PC-9 (cell line): ENCODE results near the gene PPP2R2B. TPM values are rescaled to one million over a fixed set of nuclear protein-coding genes. Genes with fewer than 3 reads are reported as not detected.

Source experiments
- BruUV-seq: library from RNA; stranded (reverse); fragments of 400-500 nt; replicated peaks from 2 replicates; lab custom pipeline; 2021; lab: Mats Ljungman, UMichigan
- CTCF ChIA-PET: fragments of 300-600 bp; sonication (Branson Sonifier 250); formaldehyde crosslinking; loops from one replicate; lab custom pipeline; 2022; ENCODE audit warnings: antibody characterized with exemption; lab: Charles Lee
- POLR2A ChIA-PET: fragments of 300-600 bp; sonication (Branson Sonifier 250); formaldehyde crosslinking; loops from one replicate; lab custom pipeline; 2022; ENCODE audit warnings: antibody characterized with exemption; ENCODE audit not compliant: unreplicated experiment; lab: Charles Lee
- DNase-seq, 2 experiments: peaks; one replicate each; pipeline versions ENCODE4 v3.0.0 to v3.0.0-alpha.2; 2015 to 2022; ENCODE audit warnings: mixed read lengths in 1 of 2
- H2AFZ ChIP-seq: fragments of 200-600 bp; sonication (generic); 2 replicates; pipeline ENCODE4 v1.8.1; 2017; ENCODE audit warnings: antibody characterized with exemption
- H3F3A ChIP-seq: fragments of 200-600 bp; sonication (generic); 2 replicates; pipeline ENCODE4 v1.8.1; 2017; ENCODE audit warnings: antibody characterized with exemption, mild to moderate bottlenecking, low read depth; ENCODE audit not compliant: insufficient read depth
- H3K27ac ChIP-seq: fragments of 200-600 bp; sonication (generic); 2 replicates; pipeline ENCODE4 v1.6.1; 2016; ENCODE audit warnings: mixed run types
- H3K27me3 ChIP-seq: fragments of 200-600 bp; sonication (generic); 2 replicates; pipeline ENCODE4 v1.6.1; 2016; ENCODE audit warnings: low read depth, mixed run types; ENCODE audit not compliant: insufficient read depth
- H3K36me3 ChIP-seq: fragments of 200-600 bp; sonication (generic); 2 replicates; pipeline ENCODE4 v1.6.1; 2016; ENCODE audit warnings: low read depth, mixed run types
- H3K4me1 ChIP-seq: fragments of 200-600 bp; sonication (generic); replicated peaks from 2 replicates; pipeline ENCODE4 v1.6.1; 2016; ENCODE audit warnings: mixed run types; ENCODE audit not compliant: insufficient read depth
- H3K4me2 ChIP-seq: fragments of 200-600 bp; sonication (generic); 2 replicates; pipeline ENCODE4 v1.6.1; 2017; ENCODE audit warnings: mixed run types
- H3K4me3 ChIP-seq: fragments of 200-600 bp; sonication (generic); 2 replicates; pipeline ENCODE4 v1.6.1; 2016; ENCODE audit warnings: mixed run types
- H3K79me2 ChIP-seq: fragments of 200-600 bp; sonication (generic); 2 replicates; pipeline ENCODE4 v1.6.1; 2017; ENCODE audit warnings: low read depth, mixed run types
- H3K9me2 ChIP-seq: fragments of 200-600 bp; sonication (generic); 2 replicates; pipeline ENCODE4 v1.8.1; 2017; ENCODE audit warnings: mild to moderate bottlenecking; ENCODE audit not compliant: insufficient read depth
- H3K9me3 ChIP-seq: fragments of 200-600 bp; sonication (generic); 2 replicates; pipeline ENCODE4 v1.8.1; 2016; ENCODE audit warnings: low read depth; ENCODE audit not compliant: insufficient read depth
- H4K20me1 ChIP-seq: fragments of 200-600 bp; sonication (generic); 2 replicates; pipeline ENCODE4 v1.8.1; 2017; ENCODE audit not compliant: insufficient read depth
- CTCF ChIP-seq: fragments of 200-600 bp; sonication (generic); conservative IDR thresholded peaks from 2 replicates; pipeline ENCODE4 v1.6.1; 2017; ENCODE audit warnings: mixed run types, antibody characterized with exemption, mild to moderate bottlenecking, moderate library complexity
- EZH2 ChIP-seq: fragments of 200-600 bp; sonication (generic); IDR thresholded peaks from 2 replicates; pipeline ENCODE4 v1.8.0; 2017; ENCODE audit warnings: antibody characterized with exemption, low read depth
- intact Hi-C: fragments of 100-400 bp; cut with micrococcal nuclease; formaldehyde crosslinking; loops from one replicate; pipeline ENCODE4 v1.10.0; 2022; ENCODE audit not compliant: unreplicated experiment
- total RNA-seq: library from RNA; stranded (reverse); gene quantifications from 2 replicates; pipeline ENCODE4 v1.2.3, GENCODE V29; 2021

The PPP2R2B gene
- total RNA-seq, 1 experiment from 2014 or later, result not detected

- no peak for DNase-seq
- H3K27ac ChIP-seq, result no peak overlapping the region
- TF ChIP-seq CTCF (no peak), EZH2 (peak; percentile 90; the same call in 1 of the 2 replicates)
- no peak overlapping the region for H2AFZ ChIP-seq
- H3K9me2 ChIP-seq, result no peaks in the 10 kb centered on the region
- H3K4me2 ChIP-seq, result no peak overlapping the region
- no peaks in the 10 kb centered on the region for H3K79me2 ChIP-seq
- H3K36me3 ChIP-seq, result no peaks in the 10 kb centered on the region
- H3K4me3 ChIP-seq, result no peak overlapping the region
- H4K20me1 ChIP-seq, result no peaks in the 10 kb centered on the region
- ChIA-PET POLR2A (no interaction called here), CTCF (no interaction called here)
- peaks cover 36% of the 10 kb centered on the region for H3K27me3 ChIP-seq
- H3K4me1 ChIP-seq, result no peaks in the 10 kb centered on the region
- BruUV-seq, result no TSS peak
- no peaks in the 10 kb centered on the region for H3F3A ChIP-seq
- H3K9me3 ChIP-seq, result no peaks in the 10 kb centered on the region
- intact Hi-C loops, result no loop called here
These were observed 75.5 kb downstream of the PPP2R2B start for GRCh38 chr5:146802945-146803522.

- H3K9me2 ChIP-seq, result no peaks in the 10 kb centered on the region
- no peaks in the 10 kb centered on the region for H4K20me1 ChIP-seq
- no peak overlapping the region for H3K4me2 ChIP-seq
- CTCF ChIA-PET, result no interaction called here
- H3K27ac ChIP-seq, result no peak overlapping the region
- peaks cover 42% of the 10 kb centered on the region for H3K27me3 ChIP-seq
- no peaks in the 10 kb centered on the region for H3K4me1 ChIP-seq
- H3K4me3 ChIP-seq, result no peak overlapping the region
- intact Hi-C loops, result no loop called here
- no peak overlapping the region for H2AFZ ChIP-seq
- no TSS peak for BruUV-seq
- H3K36me3 ChIP-seq, result no peaks in the 10 kb centered on the region
- no peak for DNase-seq
- POLR2A ChIA-PET, result no interaction called here
- no peak for TF ChIP-seq CTCF
- H3K79me2 ChIP-seq, result no peaks in the 10 kb centered on the region
- H3F3A ChIP-seq, result no peaks in the 10 kb centered on the region
- 0 out of 2 replicates have a peak, but pooled peaks cover 5% of the 10 kb centered on the region for H3K9me3 ChIP-seq
These were observed 78.9 kb downstream of the PPP2R2B start for GRCh38 chr5:146799671-146800070.

- no peak for DNase-seq
- POLR2A ChIA-PET, result no interaction called here
- Histone ChIP-seq H3K4me1 (no peaks in the 10 kb centered on the region), H3K4me2 (no peak overlapping the region), H3K79me2 (no peaks in the 10 kb centered on the region), H3K36me3 (no peaks in the 10 kb centered on the region), H3F3A (no peaks in the 10 kb centered on the region), H3K9me2 (no peaks in the 10 kb centered on the region), H4K20me1 (no peaks in the 10 kb centered on the region), H3K4me3 (no peak overlapping the region), H3K9me3 (0 out of 2 replicates have a peak, but pooled peaks cover 5% of the 10 kb centered on the region), H3K27ac (no peak overlapping the region), H3K27me3 (peaks cover 37% of the 10 kb centered on the region), H2AFZ (no peak overlapping the region)
- intact Hi-C loops, result no loop called here
- TF ChIP-seq CTCF (no peak), EZH2 (no peak)
- BruUV-seq, result no TSS peak
- CTCF ChIA-PET, result no interaction called here
These were observed 79.3 kb downstream of the PPP2R2B start for GRCh38 chr5:146799231-146799630.
